ENCODE results near the gene C19orf38.
"Not testable (repeated sequence)": the region's sequence is repeated elsewhere in the genome, so short reads cannot be mapped to it uniquely, and the experiment has no call there.

C19orf38 gene

DNA sequence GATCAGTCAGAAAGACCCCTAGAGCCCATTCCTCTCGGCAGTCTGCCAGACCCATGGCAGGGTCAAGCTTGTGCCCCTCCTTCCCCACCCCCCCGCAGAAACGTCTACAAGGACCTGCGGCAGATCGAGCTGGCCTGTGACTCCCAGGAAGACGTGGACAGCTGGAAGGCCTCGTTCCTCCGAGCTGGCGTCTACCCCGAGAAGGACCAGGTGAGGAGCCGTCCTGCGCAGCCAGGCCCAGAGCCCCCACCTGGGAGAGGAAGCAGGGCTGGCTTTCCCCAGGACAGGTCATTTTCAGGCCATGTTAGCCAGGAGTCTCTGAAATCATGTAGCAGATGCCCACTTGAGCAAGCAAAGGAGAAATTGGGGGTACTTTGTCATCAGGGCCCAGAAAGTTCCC lies 24.5 kb upstream of the C19orf38 start:
- DNase-seq: no peak

DNA sequence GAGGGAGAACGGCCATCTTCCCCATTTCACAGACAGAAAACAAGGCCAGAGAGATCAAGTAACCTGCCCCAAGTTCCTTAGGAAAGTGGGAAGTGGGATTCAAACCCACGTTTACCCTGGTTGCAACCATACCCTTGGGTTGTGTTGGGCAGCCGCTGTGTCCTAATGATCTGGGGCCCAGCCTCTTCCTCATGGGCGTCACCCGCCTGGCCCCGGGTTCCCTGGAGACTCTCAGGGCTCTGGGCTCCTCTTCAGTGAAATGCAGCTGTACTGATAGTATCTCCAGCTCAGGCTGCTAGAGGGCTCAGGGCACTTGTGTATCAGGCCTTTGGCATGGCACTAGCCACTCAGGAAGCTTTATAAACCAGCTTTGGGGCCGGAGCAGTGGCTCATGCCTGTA lies 22.0 kb upstream of the C19orf38 start:
- DNase-seq: no peak

DNA sequence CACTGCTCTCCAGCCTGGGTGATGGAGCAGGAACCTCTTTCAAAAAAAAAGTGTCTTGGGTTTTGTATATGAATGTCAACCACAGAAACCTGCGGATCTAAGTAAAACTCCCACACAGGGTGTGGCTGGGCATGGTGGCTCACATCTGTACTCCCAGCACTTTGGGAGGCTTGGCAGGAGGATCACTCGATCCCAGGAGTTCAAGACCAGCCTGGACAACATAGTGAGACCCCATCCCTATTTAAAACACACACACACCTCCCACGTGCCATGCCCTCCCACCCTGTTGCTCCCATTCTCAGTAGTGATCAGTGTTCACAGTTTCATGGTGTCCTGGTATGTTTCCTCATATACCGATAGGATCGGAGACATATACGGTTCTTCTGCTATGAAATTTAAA lies 21.4 kb upstream of the C19orf38 start:
- DNase-seq: no peak

DNA sequence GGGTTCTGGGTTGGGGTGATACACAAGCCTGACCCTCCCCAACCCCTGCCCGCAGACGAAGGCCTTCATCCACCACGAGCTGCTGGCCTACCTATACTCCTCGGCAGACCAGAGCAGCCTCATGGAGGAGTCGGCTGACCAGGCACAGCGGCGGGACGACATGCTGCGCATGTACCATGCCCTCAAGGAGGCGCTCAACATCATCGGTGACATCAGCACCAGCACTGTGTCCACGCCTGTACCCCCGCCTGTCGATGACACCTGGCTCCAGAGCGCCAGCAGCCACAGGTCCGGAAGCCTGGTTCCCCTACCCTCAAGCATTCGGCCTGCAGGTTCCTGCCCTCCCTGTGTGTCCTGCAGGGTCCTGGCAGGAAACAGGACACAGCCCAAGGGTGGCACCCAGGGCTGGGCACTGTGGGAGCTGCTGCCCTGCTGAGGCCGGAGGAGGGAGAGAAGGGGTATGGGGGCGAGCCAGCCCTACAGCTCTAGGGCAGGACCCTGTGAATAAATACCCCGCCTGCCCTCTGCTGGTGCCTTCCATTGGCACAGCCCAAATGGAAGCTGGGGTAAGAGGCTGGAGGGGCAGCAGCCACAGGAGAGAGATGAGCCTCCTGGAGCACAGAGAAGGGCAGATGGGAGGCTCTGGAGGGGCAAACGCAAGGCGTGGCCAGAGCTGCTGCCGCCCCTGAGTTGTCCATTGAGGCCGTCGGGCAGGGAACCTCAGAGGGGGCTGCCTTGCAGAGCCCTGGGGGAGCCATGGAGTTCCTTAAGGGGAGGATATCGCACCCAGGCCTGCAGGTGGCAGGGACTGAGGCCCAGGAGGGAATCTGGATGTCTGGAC lies 19.0 kb upstream of the C19orf38 start:
- no peak for DNase-seq

DNA sequence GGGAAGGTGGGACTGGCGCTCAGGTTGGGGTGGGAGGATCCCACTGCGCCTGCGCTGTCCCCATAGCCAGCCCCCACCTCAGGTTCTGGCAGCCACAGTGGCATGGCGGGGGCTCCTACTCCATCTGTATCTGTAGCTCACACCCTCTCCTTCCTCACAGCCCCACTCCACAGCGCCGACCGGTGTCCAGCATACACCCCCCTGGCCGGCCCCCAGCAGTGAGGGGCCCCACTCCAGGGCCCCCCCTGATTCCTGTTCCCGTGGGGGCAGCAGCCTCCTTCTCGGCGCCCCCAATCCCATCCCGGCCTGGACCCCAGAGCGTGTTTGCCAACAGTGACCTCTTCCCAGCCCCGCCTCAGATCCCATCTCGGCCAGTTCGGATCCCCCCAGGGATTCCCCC lies 18.2 kb upstream of the C19orf38 start:
- no peak for DNase-seq

DNA sequence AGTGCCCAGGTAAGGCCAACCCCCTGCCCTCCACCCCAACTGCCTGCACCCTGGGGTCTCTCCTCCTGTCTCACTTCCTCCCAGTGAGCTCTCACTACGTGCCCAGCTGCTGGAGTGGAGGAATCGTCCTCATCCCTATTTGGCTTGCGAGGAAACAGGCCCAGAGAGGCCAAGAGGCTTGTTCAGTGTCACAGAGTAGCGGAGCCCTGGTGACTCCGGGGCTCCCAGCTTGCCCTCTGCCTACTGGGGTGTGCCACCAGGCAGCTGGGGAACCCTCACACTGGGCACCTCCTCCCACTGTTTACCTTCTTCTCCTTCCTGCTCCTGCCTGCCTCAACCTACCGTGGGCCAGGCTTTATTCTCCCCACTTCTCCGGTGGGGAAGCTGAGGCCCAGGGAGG lies 17.8 kb upstream of the C19orf38 start:
- no peak for DNase-seq

DNA sequence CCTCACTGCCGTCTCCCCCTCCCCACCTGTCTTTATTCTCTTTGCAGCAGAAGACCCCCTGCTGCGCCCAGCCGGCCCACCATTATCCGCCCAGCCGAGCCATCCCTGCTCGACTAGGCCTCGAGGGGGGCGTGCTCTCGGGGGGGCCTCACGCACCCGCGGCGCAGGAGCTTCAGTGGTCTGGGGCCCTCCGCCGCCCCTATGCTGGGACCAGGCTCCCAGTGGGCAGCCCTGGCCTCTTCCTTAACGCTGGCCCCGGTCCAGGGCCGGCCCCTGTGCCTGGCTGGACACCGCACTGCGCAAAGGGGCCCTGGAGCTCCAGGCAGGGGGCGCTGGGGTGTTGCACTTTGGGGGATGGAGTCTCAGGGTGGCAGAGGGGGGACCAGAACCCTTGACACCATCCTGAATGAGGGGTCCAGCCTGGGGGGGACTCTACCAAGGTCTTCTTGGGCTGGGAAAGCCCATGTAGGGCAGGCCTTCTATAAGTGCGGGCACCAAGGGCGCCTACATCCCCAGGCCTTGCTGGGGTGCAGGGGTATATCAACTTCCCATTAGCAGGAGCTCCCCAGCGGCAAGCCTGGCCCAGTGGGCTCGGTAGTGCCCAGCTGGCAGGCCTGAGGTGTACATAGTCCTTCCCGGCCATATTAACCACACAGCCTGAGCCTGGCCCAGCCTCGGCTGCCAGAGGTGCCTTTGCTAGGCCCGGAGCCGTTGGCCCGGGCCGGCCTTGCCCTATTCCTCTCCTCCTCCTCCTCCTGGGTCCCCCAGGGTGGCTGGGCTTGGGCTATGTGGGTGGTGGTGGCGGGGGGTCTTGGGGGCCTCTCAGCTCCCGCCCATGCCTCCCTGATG lies 17.1 kb upstream of the C19orf38 start:
- no peak for DNase-seq

DNA sequence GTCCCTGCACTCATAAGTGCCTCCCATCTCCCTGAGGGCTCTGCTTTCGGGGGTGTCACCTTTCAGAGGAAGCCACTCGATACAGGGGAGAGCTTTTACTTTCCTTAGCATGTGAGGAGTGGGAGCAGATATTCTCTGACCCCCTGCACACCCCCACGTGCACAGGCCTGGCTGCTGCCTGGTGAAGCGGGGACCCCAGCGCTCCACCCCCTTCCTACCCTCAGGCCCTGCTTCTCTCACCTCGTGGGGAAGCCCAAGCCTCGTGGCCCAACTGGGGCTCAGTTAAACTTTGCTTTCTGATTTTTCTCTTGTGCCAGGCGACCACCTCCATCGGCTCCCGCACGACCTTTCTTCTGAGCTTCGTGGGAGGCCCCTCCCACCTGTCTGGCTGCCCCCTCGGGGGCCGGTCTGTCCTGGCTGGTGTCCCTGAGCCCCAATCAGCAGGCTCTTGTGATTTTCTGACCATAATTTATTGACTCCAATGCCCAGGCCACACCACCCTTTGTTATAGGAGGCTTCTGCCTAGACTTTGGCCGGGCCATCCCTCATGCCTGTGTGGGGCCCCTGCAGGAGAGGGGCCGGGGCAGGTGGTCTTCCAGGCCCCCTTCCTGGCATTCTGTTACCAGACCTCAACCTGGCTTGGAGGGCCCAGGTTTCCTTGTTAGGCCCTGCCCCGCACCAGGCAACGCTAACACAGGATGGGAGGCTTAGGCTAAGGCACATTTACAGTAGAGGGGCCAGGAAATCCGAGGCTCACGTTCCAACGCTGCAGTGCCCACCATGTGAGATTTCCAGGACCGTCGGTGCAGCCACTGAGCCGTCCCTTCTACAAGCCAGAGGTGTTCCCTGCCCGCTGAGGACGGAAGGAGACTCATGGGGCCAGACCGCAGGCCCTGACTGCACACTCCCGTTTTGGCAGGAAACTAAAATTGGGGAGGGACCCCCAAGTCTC lies 16.0 kb upstream of the C19orf38 start:
- DNase-seq: no peak

DNA sequence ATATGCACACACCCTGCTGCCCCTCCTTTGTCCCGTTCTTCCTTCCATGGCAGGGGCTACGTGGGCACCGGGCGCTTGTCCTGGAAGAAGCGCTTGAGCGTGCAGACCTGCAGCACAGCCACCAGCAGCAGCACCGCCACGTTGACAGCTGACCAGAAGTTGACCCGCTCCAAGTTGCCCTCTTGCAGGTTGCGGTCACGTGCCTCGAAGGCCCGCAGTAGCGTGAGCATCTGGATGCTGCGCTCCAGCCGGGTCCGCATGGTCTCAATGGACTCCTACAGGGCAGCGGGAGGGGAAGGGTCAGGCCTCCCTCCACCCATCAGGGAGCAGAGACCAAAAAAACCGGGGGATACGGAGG lies 15.3 kb upstream of the C19orf38 start:
- no peak for DNase-seq

DNA sequence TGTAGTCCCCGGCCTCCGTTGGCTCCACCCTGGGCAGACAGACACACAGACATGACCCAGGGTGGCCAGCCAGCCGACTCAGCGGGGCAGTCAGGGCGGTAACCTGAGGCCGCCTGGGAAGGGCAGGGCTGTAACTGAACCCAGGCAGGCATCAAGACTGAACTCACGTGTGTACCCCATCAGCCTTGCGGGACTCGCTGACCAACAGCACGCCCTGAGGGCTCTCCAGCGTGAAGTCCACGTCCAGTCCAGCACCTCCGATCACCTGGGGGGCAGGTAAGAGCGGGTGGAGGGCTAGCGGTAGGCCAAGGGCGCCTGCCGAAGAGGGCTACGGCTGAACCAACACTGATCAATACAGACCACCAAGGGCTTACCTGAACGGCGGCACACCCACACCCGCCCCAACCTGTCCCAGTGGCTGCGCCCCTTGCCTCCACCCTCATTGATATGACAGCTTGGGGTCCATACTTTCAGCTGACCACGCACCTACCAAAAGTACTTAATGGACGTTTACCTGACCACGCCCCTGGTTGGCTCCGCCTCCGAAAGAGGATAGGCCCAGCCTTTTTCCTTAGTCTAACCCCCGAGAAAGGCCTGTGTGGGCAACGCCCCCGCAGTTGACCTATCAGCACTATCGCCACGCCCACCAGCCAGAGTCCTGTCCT lies 13.0 kb upstream of the C19orf38 start:
- no peak for DNase-seq

DNA sequence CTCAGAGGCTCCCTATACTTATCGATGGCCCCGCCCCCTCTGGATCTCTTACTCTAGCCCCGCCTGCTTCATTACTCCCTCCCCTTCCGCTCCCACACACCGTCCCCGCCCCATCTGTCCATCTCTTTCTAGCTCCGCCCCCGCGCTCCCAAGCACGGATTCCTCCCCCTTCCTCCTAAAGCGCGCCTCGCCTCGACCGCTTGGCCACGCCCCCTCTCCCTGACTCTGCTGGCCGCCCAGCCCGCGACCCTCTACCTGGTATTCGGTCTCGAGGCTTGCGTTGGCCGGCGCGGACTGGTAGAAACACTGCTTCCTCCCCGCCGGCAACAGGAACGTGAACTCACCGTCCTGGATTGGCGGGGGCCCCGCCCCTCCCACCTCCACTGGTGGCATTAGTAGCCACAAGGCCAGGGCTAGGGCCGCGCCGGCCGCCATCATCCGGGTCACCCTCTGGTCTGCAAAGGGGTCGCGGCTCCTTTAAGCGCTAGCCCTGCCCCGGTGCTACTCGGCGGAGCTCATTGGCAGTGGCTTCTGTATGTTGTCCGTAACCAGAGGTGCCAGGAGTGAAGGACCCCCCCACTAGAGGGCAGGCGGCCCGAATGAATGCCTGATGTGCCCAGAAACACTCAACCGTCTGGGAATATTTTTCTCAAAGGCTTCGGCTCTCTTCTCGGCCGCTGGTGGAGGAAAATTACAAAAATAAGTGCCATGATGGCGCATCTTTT lies 12.3 kb upstream of the C19orf38 start, which contains the start of gene TMED1:
TMED1 (minus strand) TSS at position 459 of the 725 bp plus-strand sequence; CDS start at position 438, 21 bp downstream.
- peak; percentile 100 for DNase-seq

DNA sequence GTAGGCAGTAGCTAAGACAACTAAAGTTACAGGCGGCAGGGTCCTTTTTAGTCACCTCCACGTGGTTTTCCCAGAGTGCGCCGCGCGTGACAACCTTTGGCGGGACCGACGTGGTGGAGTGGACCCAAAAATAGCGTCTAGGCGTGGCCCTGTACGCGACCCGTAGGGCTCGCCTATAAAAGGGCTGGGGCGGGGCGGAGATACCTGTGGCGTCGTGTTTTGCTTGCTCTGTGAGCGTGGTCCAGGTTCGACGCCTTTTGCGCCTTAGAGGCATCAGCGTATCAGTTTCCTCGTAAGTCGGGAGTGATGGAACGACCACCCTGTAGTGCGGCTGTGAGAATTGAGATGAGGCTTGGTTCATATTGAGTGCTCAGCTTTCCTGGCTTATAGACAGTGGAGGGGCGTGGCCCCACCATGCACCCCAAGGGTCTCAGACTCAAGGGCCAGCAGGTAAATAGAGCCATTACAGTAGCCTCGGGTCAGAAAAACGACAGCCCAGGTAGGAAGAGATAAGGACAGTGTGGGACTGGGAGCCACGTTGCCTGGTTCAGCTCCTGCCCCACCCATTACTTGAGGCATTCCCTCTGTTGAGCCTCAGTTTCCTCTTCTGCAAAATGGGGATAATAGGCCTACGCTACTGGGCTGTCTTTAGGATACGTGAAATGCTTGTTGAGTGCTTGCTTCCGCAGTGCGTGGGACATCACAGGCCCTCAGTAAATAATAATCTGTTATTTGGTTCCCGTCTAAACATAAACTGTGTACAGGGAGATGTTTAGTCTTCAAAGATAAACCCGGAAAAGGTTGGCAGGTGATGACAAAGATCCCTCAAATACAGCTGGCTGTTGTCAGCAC lies 11.5 kb upstream of the C19orf38 start:
- peak; percentile 95 for DNase-seq

DNA sequence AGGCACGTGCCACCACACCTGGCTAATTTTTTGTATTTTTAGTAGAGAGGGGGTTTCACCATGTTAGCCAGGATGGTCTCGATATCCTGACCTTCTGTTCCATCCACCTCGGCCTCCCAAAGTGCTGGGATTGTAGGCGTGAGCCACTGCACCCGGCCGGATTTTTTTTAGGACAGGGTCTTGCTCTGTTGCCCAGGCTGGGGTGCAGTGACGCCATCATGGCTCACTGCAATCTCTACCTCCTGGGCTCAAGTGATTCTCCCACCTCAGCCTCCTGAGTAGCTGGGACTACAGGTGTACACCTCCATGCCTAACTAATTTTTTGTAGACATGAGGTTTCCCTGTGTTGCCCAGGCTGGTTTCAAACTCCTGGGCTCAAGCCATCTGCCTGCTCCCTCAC lies 10.6 kb upstream of the C19orf38 start:
- DNase-seq: not testable (repeated sequence)

DNA sequence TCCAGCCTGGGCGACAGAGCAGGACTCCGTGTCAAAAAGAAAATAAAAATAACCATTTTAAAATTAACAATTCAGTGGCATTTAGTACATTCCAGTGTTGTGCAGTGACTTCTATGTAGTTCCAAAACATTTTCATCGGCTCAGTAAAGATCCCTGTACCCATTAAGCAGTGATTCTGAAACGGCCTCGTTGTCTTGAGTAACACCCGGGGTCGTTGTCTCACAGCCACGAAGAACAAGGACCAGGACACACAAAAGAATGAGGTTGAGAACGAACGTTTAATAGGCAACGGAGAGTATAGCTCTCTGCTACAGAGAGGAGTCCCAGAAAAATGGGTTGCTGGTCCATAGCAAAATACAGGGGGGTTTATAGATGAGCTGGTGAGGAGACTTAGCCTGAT lies 9.8 kb upstream of the C19orf38 start:
- no peak for DNase-seq

DNA sequence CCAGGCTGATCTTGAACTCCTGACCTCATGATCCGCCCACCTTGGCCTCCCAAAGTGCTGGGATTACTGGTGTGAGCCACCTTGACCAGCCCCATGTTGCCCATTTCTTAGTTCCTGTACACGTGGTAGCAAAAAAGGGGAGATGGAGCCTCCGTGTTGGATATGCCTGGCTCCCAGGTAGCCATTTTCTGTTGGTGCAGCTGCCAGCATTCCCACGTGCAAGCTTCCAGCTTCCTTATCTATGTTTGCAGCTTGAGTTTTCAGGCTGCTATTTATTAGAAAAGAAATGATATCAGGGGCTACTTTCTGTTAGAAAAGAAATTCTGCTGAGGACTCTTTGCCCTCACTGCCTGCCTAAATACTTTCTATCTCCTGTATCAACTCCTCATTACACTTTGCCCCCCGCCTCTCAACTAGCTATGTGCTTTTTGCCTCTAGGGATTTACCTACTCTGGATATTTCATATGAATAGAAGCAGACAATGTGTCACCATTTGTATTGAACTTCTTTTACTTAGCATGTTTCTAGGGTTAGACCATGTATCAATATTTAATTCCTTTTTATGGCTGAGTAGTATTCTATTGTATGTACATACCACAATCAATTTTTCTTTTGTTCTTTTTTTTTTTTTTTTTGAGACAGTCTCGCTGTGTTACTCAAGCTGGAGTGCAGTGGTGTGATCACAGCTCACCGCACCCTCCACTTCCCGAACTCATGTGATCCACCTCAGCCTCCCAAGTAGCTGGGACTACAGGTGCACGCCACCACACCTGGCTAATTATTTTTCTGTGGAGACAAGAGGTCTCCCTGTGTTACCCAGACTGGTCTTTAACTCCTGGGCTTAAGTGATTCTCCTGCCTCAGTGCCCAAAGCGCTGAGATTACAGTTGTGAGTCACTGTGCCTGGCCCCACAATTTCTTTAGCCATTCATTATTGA lies 8.8 kb upstream of the C19orf38 start:
- DNase-seq: no peak

DNA sequence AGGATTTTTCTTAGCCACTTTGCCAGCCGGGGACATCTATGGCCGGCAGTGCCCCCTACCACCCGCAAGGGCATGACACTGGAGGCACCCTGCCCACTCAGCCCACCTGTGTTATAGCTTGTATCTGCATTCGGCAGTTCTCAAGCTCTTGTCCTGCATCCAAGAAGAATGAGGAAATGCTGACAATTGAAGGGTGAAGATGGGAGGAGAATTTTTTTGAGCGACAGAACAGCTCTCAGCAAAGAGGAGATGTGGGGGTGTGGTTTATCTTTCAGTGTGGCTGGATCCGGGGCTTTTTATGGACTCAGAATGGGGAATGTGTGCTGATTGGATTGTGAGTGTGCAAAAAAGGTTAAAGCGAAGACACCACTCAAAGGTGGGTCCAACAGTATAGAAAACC lies 5.4 kb upstream of the C19orf38 start:
- DNase-seq: no peak

DNA sequence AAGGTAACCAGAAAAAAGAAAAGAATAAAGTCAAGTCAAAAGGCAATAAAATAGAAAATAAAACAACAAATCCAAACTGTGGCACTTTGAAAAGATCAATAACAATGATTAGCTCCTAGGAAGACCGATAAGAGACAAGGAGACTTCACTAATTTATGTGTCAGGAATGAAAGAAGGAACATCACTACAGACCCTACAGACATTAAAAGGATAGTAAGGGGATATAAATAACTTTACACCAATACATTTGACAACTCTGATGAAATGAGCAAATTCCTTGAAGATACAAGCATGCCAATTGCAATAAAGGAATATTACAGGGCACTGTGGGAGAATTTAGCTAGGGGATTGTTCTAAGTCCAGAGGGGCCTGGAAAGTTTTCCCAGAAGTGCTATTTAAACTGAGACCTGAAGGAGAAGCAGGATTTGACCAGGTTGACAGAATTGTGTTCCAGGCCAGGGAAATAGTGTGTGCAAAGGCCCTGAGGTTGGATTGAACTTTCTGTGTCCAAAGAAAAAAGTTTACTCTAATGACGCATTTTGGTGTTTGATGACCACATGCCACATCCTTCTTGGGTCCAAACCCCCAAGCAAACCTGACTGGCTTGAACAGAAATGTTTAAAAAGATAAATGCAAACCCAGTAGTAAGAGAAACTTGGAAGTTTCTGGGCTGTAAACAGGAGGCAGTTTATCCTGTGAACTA lies 1.6 kb upstream of the C19orf38 start:
- no peak for DNase-seq

DNA sequence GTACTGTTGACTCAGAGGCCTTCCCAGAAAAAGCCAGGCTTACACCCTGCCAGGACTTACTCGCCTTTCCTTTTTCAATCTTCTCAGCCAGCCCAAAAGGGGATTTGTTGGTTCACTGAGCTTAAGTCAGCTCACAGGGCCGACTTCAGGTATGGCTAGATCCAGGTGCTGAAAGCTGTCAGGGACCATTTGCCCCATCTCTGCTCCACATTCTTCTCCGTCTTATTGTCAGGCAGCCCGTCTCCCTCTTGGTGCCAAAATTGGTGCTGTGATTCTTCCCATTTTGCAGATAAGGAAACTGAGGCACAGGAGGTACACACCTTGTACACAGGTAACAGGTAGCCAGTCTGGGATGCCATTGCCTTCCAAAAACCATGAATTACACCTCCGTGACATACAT lies 2.4 kb downstream of the C19orf38 start:
- no peak for DNase-seq

All from kidney glomerular epithelial cell (primary cell).